ENCODE results near the gene PLXNC1. TPM values are rescaled to one million over a fixed set of nuclear protein-coding genes. Genes with fewer than 3 reads are reported as not detected.

PLXNC1 gene
- total and polyA plus RNA-seq, 4 donors = 0.71 to 12.0 (median 3.3) TPM

- WGBS = 98% methylated on average over 5 of the region's 5 CpGs
- Histone ChIP-seq H3K4me3 (ENCODE audit: low read depth in 1 of 3, low read length in 3 of 3) (no peak overlapping the region), H3K27ac (ENCODE audit: low read depth in 1 of 2, low read length in 2 of 2) (no peak overlapping the region), H3K27me3 (ENCODE audit: control insufficient read depth in 4 of 4, insufficient read depth in 4 of 4, low read length in 3 of 4) (no peaks in the 10 kb centered on the region), H3K9ac (ENCODE audit: low read depth in 1 of 2, low read length in 2 of 2) (no peak overlapping the region), H3K4me1 (ENCODE audit: control insufficient read depth in 4 of 4, insufficient read depth in 4 of 4, low read length in 3 of 4) (peaks cover 0 to 3% (median 0%) of the 10 kb centered on the region in 4 donors), H3K9me3 (ENCODE audit: control insufficient read depth in 4 of 4, low read length in 3 of 4) (no peaks in the 10 kb centered on the region), H3K36me3 (ENCODE audit: control insufficient read depth in 4 of 4, insufficient read depth in 3 of 4, low read depth in 1 of 4, low read length in 3 of 4) (no peaks in the 10 kb centered on the region)
- DNase-seq (ENCODE audit: low spot score) = no peak
- TF ChIP-seq EGR1 (IDR thresholded peaks at IDR 0.05; ENCODE audit: low read depth in 2 of 2) = no peak
- TF ChIP-seq ZBTB33 (IDR thresholded peaks at IDR 0.05) = no peak
- no peak for TF ChIP-seq SP1 (IDR thresholded peaks at IDR 0.05)
- no peak for TF ChIP-seq NR2F2 (IDR thresholded peaks at IDR 0.05)
- TF ChIP-seq TAF1 (conservative IDR thresholded peaks at IDR 0.05) = no peak
- no peak for TF ChIP-seq CTCF (IDR thresholded peaks at IDR 0.05; ENCODE audit: low read depth, low read length, missing input control)
- TF ChIP-seq HNF4G (IDR thresholded peaks at IDR 0.05) = no peak
These were observed 23.2 kb downstream of the PLXNC1 start for GRCh38 chr12:94171595-94171930.

GRCh38 chr12:94172031-94172430, 23.7 kb downstream of the PLXNC1 start:
- no peaks in the 10 kb centered on the region for H3K9me3 ChIP-seq (ENCODE audit: control insufficient read depth in 4 of 4, low read length in 3 of 4)
- no peak for DNase-seq (ENCODE audit: low spot score)
- 89% methylated on average over 5 of the region's 5 CpGs for WGBS
- TF ChIP-seq MAX (IDR thresholded peaks at IDR 0.05) (no peak), ZBTB33 (IDR thresholded peaks at IDR 0.05) (no peak), TAF1 (conservative IDR thresholded peaks at IDR 0.05) (no peak), EGR1 (IDR thresholded peaks at IDR 0.05; ENCODE audit: low read depth in 2 of 2) (no peak), HNF4A (conservative IDR thresholded peaks at IDR 0.05) (no peak), NR2F2 (IDR thresholded peaks at IDR 0.05) (no peak), CTCF (IDR thresholded peaks at IDR 0.05; ENCODE audit: low read depth, low read length, missing input control) (no peak), ATF3 (IDR thresholded peaks at IDR 0.05) (no peak), GABPA (IDR thresholded peaks at IDR 0.05 in 1 of 2, conservative IDR thresholded peaks at IDR 0.05 in 1 of 2) (no peak), REST (IDR thresholded peaks at IDR 0.05) (no peak), HNF4G (IDR thresholded peaks at IDR 0.05) (no peak), FOXA1 (IDR thresholded peaks at IDR 0.05) (no peak), SP1 (IDR thresholded peaks at IDR 0.05) (no peak), JUND (IDR thresholded peaks at IDR 0.05) (no peak), YY1 (IDR thresholded peaks at IDR 0.05) (no peak), RAD21 (IDR thresholded peaks at IDR 0.05) (no peak), FOXA2 (IDR thresholded peaks at IDR 0.05) (no peak)
- no peak overlapping the region for H3K9ac ChIP-seq (ENCODE audit: low read depth in 1 of 2, low read length in 2 of 2)
- no peak overlapping the region for H3K4me3 ChIP-seq (ENCODE audit: low read depth in 1 of 3, low read length in 3 of 3)
- peaks cover 0 to 3% (median 0%) of the 10 kb centered on the region in 4 donors for H3K4me1 ChIP-seq (ENCODE audit: control insufficient read depth in 4 of 4, insufficient read depth in 4 of 4, low read length in 3 of 4)
- no peak overlapping the region for H3K27ac ChIP-seq (ENCODE audit: low read depth in 1 of 2, low read length in 2 of 2)
- no peaks in the 10 kb centered on the region for H3K36me3 ChIP-seq (ENCODE audit: control insufficient read depth in 4 of 4, insufficient read depth in 3 of 4, low read depth in 1 of 4, low read length in 3 of 4)
- H3K27me3 ChIP-seq (ENCODE audit: control insufficient read depth in 4 of 4, insufficient read depth in 4 of 4, low read length in 3 of 4) = no peaks in the 10 kb centered on the region
